GM15510 (cell line): ENCODE data around the gene PLXNA4.

Experiments used
- POLR2A ChIP-seq: IDR thresholded peaks from 3 replicates; pipeline ENCODE4 v1.6.1; 2011; ENCODE audit warnings: borderline replicate concordance; ENCODE audit not compliant: insufficient read length; ENCODE audit errors: extremely low read depth

Gene PLXNA4

DNA sequence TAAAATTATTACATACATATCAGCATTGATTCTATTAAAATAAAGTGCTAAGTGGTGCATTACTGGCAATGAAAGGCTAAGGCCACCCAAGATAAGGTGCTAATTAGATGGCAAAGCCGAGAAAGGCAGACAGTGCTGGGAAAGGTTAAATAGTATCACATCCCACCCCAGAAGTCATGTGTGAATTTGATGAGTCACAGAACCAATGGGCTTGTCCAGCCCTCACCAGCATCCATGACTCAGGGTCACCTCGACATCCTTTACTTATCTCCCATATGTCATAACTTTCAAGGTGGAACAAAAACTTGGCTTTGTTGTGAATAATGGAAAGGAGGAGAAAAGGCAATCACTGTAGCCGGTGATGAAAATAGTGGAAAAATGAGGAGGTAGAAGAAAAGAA, 459.1 kb downstream of the PLXNA4 start:
- no peak for TF ChIP-seq POLR2A

DNA sequence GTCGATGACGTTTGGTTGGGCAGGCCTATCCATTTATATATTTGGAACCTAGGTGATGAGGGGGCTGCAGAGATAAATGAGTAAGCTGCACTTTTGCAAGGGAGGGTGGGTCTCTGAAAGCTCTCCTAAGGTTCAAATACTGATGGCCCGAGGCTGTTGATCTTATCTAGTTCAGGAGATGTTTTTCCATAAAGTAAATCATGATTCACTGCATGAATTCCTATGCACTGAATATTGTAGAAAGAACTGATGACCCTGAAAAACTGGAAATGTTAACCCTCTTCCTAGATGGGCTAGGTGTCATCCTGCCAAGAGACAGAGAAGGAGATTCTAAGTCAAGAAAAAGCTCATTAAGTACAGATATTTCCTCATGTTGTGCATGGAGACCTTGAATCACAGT, 459.9 kb downstream of the PLXNA4 start:
- TF ChIP-seq POLR2A = no peak

DNA sequence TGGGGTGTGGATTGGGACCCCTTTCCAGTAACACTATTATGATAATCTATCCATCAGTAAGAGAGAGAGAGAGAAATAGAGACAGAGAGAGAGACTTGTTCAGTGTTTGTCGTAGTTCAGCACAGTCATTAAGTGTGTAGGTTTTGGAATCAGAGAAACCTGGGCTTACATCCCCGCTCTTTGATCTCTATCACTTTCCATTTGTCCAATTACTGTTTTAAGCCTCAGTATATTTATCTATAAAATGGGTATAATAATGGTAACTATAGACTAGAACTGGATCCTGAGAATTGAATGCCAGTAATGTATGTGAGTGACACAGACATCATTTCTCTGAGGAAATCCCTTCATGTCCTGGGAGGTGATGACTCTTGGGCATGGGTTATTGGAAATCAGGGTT, 460.5 kb downstream of the PLXNA4 start:
- no peak for TF ChIP-seq POLR2A

DNA sequence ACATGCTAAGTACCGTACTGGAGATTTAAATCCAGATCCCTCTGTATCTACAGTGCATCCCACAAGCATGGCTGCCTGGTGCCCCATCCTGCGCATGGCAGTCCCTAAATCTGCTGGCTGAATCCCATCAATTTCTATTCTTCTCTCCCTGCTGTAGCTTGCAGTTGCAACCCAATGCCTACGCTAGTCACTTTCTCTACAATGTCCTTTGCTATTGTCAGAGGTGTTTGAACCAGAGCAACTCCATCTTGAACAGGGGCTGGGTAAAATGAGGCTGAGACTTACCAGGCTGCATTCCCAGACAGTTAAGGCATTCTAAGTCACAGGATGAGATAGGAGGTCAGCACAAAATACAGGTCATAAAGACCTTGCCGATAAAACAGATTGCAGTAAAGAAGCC, 461.2 kb downstream of the PLXNA4 start:
- no peak for TF ChIP-seq POLR2A

DNA sequence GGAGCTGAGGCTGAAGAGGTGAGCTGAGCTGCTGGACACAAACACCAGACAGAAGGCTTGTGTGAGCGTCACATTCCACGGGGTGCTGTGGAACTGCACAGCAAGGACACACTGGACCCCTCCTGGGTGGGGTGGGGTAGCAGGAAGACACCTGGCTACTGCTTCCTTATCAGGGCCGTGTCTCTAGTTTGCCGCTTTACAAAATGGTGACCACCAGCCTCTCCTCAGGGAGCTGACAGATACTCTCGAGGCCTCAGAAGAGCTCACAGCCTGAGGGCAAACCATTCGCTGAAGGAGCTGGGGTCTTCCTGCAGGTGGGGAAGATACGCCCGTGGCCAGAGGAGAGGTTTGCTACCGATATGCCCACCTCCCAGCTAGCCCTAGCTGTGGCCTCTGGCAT, 461.9 kb downstream of the PLXNA4 start:
- TF ChIP-seq POLR2A = no peak

DNA sequence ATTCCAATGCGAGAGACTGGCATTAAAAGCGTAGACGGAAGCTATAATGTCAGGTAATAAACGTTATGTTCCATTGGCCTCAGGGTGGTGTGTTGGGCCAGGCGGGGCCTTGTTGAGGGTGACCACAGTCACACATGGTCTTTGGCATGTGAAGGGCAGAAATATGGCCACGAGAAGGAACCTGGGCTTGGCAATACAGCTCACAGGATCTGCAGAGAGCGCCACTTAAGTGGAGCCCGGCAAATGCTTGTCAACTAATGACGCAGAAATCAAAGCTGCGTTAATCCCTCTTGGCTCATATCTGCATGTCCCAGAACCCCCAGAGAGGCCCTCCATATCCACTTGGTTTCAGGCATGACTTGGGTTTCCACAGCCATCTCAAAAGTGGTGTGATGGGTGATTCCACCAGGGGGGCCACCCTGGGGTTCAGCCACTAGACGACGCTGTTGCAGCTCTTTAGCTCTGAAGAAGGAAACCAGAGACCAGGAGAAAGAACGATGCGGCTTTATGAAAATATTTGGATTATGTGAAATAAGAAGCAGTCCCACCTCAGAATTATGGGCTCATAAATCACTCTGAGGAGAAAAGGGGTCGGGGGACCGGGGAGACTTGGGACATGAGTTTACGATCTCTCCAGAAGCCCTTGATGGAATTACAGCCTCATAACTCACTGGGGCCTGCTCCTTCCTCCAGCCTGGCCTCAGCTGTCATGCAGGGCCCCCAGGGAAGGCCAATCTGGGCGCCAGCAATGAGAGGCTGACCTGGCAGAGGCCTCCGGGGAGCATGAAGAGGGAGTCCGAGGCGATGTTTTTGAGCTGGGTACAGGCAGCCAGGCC, 462.5 kb downstream of the PLXNA4 start:
- TF ChIP-seq POLR2A = no peak

DNA sequence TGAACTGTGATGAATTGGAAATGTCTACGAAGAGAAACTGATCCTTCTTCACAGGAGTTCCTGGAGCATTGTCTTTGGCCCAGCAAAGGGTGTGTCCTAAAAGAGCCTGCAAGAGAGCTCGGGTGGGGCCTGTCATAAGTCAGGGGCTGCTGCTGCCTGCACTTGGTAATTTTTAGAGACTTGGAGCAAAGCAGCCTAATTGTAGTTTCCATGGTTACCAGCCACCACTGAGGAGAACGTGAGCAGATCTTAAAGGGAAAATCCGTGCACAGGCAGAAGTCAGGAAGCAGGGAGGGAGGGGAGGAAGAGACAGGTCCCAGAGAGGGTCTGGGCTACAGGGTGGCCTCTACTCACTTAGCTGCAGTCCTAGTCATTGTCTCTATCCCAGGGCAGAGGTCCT, 463.6 kb downstream of the PLXNA4 start:
- TF ChIP-seq POLR2A = no peak

DNA sequence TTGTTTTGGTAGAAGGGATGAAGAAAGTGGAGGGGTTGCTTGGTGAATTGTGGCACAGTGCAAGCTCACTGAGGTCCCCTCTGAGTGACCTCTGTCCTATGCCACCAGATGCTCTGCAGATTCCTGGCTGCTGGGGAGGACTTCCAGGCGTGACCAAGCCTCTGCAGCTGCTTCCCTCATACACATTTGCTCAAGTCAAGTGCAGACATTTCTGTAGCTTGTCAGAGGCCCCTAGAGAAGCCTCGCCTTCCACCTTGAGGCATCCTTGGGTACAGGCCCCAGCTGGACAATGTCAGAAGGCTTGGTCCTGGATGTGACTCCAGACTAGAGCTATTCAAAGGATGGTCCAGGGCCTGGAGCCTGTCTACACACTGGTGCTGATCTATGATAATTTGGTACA, 464.2 kb downstream of the PLXNA4 start:
- TF ChIP-seq POLR2A = no peak

DNA sequence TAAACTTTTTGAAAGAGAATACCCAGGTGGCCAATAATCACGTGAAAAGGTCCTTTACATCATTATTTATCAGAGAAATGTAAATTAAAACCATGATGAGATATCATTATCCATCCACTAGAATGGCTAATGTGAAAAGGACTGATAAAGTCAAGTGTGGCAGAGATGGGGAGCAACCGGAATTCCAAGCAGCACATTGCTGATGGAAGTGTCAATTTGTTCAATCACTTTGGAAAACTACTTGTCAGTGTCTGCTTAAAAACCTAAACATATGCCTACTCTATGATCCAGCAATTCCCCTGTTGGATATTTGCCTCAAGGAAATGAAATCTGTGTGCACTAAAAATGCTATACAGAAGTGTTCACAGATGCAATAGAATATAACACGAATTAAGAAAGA, 465.6 kb downstream of the PLXNA4 start:
- no peak for TF ChIP-seq POLR2A

DNA sequence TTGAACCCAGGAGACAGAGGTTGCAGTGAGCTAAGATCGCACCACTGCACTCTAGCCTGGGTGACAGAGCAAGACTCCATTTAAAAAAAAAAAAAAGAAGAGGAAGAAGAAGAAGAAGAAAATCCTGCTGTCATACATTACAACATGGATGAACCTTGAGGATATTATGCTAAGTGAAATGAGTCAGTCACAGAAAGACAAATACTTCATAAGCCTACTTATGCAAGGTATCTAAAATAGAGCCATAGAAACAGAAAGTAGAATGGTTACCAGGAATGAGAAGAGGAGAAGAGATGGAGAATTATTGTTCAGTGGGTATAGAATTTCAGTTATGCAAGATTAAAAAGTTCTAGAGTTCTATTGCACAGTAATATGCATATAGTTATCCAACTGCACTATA, 466.5 kb downstream of the PLXNA4 start:
- no peak for TF ChIP-seq POLR2A

DNA sequence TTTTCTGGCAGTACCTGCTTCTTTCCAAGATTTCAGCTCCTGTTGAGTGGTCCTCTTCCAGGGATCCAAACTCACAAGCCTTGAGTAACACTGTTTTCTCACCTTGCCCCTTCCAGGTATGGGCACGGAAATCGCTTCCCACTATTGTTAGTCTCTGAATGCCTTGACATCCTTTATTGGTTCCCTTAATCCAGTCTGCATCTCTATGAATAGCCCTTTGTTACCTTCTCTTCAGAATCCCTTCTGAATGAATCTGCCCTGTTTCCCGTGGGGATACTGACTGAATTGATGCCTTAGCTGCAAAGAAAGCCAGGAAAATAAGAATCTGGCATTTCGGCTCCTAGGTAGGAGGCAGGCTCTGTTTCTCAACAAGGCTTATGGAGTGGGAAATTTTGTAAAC, 467.7 kb downstream of the PLXNA4 start:
- TF ChIP-seq POLR2A = no peak

DNA sequence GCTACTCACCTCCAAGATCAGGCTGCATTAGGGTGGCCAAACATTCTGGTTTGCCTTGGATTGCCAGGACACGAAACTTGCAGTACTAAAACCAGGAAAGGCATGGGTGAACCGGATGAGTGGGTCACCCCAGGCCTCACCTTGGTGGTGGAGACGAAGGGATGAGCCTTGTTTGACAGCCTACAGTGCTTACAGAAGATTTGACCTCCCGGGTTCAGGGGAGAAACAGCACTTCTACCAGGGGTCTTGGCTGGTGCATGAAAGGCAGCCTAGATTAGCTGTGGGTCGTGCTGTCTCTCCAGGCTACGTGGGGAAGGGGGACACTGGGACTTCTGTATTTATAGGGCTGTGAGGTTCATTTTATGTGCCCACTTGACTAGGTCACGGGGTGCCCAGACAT, 469.8 kb downstream of the PLXNA4 start:
- TF ChIP-seq POLR2A = no peak

DNA sequence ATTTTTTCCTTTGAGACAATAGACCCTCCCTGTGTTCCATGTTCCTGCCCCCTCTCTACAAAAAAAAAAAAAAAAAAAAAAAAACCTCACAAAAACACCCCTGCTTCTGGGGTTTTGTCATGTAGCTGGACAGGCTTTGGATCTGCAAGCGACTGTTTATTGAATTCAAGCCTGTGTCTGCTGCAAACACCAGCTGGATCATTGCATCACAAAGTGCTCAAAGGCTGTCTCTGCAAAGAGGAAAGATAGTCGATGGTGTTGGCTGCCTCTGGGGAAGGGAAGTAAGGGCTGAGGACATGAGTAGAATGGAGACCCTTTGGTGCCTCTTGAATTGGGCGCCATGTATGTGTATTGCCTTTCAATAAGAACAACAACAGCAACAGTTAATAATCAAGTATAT, 471.2 kb downstream of the PLXNA4 start:
- no peak for TF ChIP-seq POLR2A

DNA sequence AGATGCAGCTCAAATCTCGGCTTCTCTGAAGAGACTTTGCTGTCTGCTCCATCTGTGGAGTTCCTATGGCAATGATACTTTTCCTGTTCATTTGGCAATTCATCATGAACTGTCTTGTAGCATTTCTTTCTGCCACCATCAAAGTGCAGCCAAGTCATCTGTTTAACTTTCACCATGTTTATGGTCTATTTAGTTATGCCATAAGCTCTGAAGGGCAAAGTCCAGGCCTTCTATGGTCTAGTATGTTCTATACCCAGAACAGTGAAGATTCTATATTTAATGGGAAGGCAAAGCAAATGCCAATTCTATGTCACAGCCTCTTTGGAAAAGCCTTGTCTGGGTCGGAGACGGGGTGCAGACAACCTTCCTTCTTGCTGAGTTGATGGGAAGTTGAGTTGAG, 472.6 kb downstream of the PLXNA4 start:
- no peak for TF ChIP-seq POLR2A

DNA sequence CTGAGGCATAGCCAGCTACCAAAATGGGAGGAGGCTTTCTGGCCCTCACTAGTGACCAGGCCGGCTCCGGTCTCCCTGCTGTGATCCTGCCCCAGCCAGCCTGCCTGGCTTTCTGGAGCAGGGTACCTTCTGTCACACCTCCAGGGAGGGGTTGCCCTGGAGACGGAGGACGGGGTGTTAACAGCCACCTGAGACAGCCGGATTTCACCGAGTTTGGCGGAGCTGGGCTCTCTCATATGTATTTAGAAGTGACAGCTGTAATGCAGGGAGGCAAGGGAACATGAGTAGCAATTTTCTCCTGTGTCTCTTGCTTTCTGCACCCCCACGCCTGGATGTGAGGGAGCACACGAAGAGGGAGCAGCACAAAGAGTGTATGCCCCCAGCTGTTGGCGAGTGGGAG, 473.3 kb downstream of the PLXNA4 start:
- no peak for TF ChIP-seq POLR2A

DNA sequence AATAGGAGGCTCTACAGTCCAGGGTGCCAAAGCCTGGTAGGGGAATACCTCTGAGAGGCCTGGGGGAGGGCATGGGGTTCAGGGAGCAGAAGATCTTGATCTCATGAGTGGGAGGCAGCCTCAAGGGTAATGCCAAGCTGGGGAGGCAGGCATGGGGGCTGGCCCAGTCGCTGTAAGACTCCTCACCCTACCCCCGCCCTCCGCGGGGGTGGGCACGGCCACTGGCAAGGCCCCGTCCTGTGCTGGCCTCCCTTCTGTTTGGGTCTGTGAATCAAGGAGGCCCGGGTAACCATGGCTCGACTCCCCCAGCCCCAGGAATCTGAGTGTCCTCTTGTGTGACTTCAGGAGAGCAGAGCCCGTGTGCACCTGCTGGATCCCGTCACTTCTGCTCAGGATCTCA, 473.9 kb downstream of the PLXNA4 start:
- no peak for TF ChIP-seq POLR2A

DNA sequence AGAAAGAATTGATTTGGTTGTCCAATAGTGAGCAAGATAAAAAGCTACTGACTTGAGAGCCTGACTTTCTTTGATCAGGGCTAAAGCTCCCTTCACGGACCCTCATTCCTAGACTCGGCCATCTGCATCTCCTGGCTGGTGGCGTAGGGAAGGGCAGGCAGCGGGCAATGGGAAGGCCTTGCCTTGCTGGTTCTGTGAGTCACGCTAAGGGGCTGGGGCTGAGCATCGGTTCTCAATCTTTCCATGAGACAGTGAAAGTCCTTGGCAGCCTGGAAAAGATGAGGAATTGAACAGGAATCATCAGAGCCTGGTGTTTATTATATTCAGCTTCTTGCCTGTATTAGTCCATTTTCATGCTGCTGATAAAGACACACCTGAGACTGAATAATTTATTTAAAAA, 475.3 kb downstream of the PLXNA4 start:
- no peak for TF ChIP-seq POLR2A
